ENCODE results near the gene AFF3.

AFF3 gene

DNA sequence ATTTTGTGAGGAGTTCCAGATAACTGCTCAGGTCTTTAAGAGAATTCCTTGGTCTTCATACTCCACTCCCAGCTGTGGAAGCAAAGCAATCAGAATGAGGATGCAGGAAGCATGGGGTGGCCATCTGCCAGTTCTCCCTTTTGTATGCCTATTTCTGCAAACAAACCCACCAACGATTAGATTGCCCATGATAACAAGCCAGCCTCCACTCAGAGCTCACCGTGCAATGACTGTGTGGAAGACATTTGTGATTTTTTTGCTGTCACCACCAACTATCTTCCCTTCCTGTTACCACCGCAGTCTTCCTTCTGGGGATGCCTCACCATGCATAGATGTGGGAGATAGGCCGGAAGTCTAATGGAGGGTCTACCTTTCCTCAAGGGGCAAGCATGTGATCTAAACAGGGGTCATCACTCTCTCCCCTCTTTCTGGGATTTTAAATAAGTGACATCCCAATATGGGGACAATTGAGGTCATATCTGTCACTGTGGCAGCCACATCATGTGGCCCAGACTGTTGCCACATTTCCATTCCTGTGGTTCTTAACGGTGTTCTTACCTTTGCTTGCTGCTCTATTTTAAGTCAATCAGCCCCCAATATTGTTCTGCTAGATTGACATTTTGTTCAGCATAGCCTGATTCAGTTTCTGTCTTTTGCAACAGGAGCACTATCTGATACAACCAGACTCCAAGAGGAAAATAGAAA lies 4.4 kb downstream of the AFF3 start:
- TF ChIP-seq, protein P1, sequence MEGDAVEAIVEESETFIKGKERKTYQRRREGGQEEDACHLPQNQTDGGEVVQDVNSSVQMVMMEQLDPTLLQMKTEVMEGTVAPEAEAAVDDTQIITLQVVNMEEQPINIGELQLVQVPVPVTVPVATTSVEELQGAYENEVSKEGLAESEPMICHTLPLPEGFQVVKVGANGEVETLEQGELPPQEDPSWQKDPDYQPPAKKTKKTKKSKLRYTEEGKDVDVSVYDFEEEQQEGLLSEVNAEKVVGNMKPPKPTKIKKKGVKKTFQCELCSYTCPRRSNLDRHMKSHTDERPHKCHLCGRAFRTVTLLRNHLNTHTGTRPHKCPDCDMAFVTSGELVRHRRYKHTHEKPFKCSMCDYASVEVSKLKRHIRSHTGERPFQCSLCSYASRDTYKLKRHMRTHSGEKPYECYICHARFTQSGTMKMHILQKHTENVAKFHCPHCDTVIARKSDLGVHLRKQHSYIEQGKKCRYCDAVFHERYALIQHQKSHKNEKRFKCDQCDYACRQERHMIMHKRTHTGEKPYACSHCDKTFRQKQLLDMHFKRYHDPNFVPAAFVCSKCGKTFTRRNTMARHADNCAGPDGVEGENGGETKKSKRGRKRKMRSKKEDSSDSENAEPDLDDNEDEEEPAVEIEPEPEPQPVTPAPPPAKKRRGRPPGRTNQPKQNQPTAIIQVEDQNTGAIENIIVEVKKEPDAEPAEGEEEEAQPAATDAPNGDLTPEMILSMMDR (IDR thresholded peaks at IDR 0.05; ENCODE audit: insufficient read depth, low read depth, low read length, missing control alignments), result no peak
- DNase-seq (ENCODE audit: low read depth), result no peak
- H3K4me3 ChIP-seq (ENCODE audit: low read depth, low read length), result no peak overlapping the region

DNA sequence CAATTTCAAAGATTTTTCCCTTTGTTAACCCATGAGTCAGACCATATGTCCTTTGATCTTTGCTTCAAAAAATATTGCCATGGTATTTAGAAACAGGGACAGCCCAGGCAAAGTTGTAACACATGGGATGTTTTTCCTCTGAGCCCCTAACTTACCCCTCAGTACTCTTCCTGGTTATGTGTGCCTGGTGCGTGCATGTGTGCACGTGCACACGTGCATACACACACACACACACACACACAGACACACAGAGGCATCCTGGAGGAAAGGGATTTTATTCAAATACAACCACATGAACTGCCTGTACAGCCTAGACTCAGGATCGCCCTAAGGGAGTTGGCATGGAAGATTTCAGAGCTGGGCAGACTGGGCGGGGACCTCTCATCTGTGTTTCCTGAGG lies 5.1 kb downstream of the AFF3 start:
- DNase-seq (ENCODE audit: low read depth), result no peak
- no peak overlapping the region for H3K4me3 ChIP-seq (ENCODE audit: low read depth, low read length)

DNA sequence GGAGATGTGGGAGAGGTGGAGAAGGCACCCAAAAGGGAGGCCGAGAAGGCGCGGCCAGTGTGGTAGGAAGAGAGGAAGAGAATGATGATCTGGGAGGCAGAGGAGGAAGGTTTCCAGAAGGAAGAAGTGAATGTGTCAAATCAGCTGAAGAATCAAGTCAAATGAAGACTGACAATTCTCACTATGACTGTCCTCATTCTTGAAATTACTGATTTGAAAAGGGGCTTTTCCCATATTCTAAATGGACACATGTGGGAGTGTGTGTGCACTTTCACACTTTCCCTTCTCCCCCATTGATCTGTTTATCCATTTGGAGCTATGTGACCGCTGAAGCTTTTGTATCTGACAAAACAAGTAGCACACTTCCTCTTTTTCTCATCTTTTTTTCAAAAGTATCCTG lies 6.1 kb downstream of the AFF3 start:
- H3K4me3 ChIP-seq (ENCODE audit: low read depth, low read length), result no peak overlapping the region
- TF ChIP-seq, protein P1 (IDR thresholded peaks at IDR 0.05; ENCODE audit: insufficient read depth, low read depth, low read length, missing control alignments), result no peak
- peak; percentile 73 for DNase-seq (ENCODE audit: low read depth)

More for the DNA sequence above, 5.1 kb downstream of the AFF3 start:
- TF ChIP-seq, protein P1 (IDR thresholded peaks at IDR 0.05; ENCODE audit: insufficient read depth, low read depth, low read length, missing control alignments), result no peak

DNA sequence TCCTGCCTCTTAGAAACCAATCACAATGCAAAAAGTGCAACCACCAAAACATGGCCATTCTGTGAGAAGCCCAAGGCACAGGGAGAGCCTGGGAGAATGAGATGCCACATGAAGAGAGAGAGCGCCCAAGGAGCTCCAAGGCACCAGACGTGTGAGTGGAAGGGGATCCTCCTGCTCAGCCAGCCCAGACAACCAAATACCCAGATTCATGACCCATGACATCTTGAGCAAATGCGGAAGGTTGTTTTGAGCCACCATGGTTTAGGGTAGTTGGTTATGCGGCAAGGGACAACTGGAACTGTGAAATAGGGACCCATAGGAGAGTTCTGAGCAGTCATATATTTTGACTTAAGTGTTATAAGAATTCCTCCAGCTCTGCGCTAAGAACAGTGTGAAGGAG lies 7.0 kb downstream of the AFF3 start:
- TF ChIP-seq, protein P1 (IDR thresholded peaks at IDR 0.05; ENCODE audit: insufficient read depth, low read depth, low read length, missing control alignments), result no peak
- H3K4me3 ChIP-seq (ENCODE audit: low read depth, low read length), result no peak overlapping the region
- no peak for DNase-seq (ENCODE audit: low read depth)

DNA sequence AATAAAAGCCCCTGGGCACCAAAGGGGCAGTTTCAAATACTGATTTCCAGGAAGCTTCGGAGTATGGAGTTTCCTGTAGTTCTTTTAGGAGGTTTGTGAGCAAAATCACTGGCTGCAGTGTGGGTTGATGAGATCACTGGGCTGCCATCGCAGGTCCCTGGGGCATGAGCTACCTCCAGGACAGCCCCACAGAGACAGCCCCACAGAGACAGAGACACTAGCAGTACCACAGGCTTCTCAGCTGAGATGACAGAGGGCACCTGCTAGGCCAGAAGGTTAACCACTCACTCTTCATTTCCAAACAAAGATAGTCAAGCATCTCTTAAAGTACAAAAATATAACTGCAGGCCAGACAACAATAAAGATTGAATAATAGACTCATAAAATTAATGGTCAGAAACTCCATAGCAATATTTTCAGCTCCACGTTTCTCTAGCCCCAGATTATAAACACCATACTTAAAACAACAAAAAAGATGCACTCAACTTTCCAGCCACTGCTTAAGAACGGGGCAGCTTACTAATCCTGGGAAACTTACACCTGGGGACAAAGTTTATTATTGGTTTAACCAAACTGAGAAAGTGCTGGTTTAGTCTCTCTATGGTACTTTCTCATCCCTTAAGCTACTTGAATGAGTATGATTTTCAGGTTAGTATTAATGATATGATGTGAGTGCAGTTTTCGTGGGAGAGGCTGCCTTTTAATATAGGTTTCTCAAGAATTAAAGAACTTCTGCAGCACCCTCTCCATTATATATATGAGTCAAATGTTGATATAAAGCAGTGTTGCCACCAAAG lies 11.6 kb downstream of the AFF3 start:
- no peak overlapping the region for H3K4me3 ChIP-seq (ENCODE audit: low read depth, low read length)
- peak; percentile 59 for DNase-seq (ENCODE audit: low read depth)
- TF ChIP-seq, protein P1 (IDR thresholded peaks at IDR 0.05; ENCODE audit: insufficient read depth, low read depth, low read length, missing control alignments), result no peak

DNA sequence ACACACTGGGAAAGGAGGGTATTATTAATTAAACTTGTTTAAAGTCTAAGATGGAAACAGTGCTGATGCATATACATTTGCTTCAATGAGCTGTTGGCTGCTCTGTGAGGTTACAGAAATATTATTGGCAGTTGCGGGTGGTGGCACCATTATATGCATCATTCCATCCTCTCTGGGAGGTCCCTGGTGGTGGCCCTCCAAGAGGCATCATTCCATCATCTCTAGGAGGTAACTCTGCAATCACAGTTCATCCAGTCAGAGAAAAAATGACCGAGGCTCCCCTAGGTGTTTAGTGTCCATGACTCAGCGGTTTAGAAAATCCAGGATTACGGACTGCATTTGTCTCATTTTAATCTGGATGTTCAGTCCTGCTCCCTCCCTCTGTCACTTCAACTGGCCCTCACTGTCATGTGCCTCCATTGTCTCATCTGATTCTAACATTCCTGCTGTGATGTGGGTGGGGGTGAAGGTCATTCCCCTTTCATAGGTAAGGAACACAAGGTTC lies 15.4 kb downstream of the AFF3 start:
- no peak overlapping the region for H3K4me3 ChIP-seq (ENCODE audit: low read depth, low read length)
- TF ChIP-seq, protein P1 (IDR thresholded peaks at IDR 0.05; ENCODE audit: insufficient read depth, low read depth, low read length, missing control alignments), result no peak
- DNase-seq (ENCODE audit: low read depth), result no peak

All from GM12865 (cell line).